CD4-positive, CD25-positive, alpha-beta regulatory T cell (primary cell): ENCODE measurements around the gene ITSN1. TPM values are rescaled to one million over a fixed set of nuclear protein-coding genes. Genes with fewer than 3 reads are reported as not detected.

Experiments
- ATAC-seq, 2 donors: fragments of 150-1000 bp; cut with Tn5 transposase; one replicate each; pipeline ENCODE4 v1.10.0; 2021; ENCODE audit warnings: low read depth in 2 of 2, moderate number of reproducible peaks in 2 of 2, moderate library complexity in 1 of 2
- DNase-seq, 3 donors: peaks; one replicate each; pipeline versions ENCODE4 v3.0.0 to v3.0.0-alpha.2; 2012 to 2022; ENCODE audit warnings: mixed read lengths in 1 of 3
- H3K27ac ChIP-seq: one replicate; pipeline ENCODE4 v1.7.0; 2013; ENCODE audit warnings: mild to moderate bottlenecking, low read length; ENCODE audit not compliant: insufficient read depth, poor library complexity, severe bottlenecking
- H3K27me3 ChIP-seq: one replicate; pipeline ENCODE4 v1.7.0; 2013; ENCODE audit warnings: low read length; ENCODE audit not compliant: control insufficient read depth, insufficient read depth
- H3K36me3 ChIP-seq: one replicate; pipeline ENCODE4 v1.7.0; 2013; ENCODE audit warnings: mild to moderate bottlenecking, low read length, moderate library complexity; ENCODE audit not compliant: control insufficient read depth, insufficient read depth
- H3K4me1 ChIP-seq: 2 replicates; pipeline ENCODE4 v1.7.0; 2013; ENCODE audit warnings: mild to moderate bottlenecking, low read length; ENCODE audit not compliant: insufficient read depth, control insufficient read depth, poor library complexity, severe bottlenecking
- H3K4me3 ChIP-seq: one replicate; pipeline ENCODE4 v1.7.0; 2013; ENCODE audit warnings: low read depth, mild to moderate bottlenecking, low read length, moderate library complexity
- H3K9me3 ChIP-seq, 2 experiments: 1 replicate in 1 of 2; 2 replicates in 1 of 2; pipeline ENCODE4 v1.7.0; 2013; ENCODE audit warnings: low read length in 2 of 2, mild to moderate bottlenecking in 1 of 2, moderate library complexity in 1 of 2; ENCODE audit not compliant: control insufficient read depth in 2 of 2
- H3K27ac Mint-ChIP-seq, 3 donors: one replicate each; pipeline ENCODE4 v1.8.0; 2020 to 2022; ENCODE audit warnings: mild to moderate bottlenecking in 3 of 3, mixed read lengths in 3 of 3, moderate library complexity in 2 of 3
- H3K27me3 Mint-ChIP-seq: one replicate; pipeline ENCODE4 v1.8.0; 2022; ENCODE audit warnings: mild to moderate bottlenecking, mixed read lengths
- H3K36me3 Mint-ChIP-seq: one replicate; pipeline ENCODE4 v1.8.0; 2020; ENCODE audit warnings: mixed read lengths
- H3K4me1 Mint-ChIP-seq, 4 donors: one replicate each; pipeline ENCODE4 v1.8.0; 2020 to 2022; ENCODE audit warnings: mixed read lengths in 4 of 4, mild to moderate bottlenecking in 1 of 4
- H3K4me3 Mint-ChIP-seq, 4 donors: one replicate each; pipeline ENCODE4 v1.8.0; 2020 to 2022; ENCODE audit warnings: mild to moderate bottlenecking in 4 of 4, mixed read lengths in 4 of 4, moderate library complexity in 3 of 4
- H3K9me3 Mint-ChIP-seq, 7 donors: one replicate each; pipeline ENCODE4 v1.8.0; 2020 to 2022; ENCODE audit warnings: mixed read lengths in 7 of 7, mild to moderate bottlenecking in 3 of 7, moderate library complexity in 2 of 7
- polyA plus RNA-seq, 4 donors: library from polyadenylated mRNA; unstranded; fragments of 300-500 nt; fragmentation: Illumina TruSeq; gene quantifications; one replicate each; pipeline ENCODE4 v1.2.3, GENCODE V29; 2021
- total RNA-seq: library from RNA; stranded (reverse); gene quantifications from one replicate; pipeline ENCODE4 v1.2.3, GENCODE V29; 2022

ITSN1 gene
- total and polyA plus RNA-seq, 5 donors from 2014 or later, result 0.17 to 1.1 (median 0.44) TPM

- ATAC-seq (no peak), DNase-seq (no peak)
- no peak overlapping the region for H3K27ac ChIP-seq
- no peak overlapping the region for H3K27ac Mint-ChIP-seq
- H3K27me3 Mint-ChIP-seq, result peaks cover 4% of the 10 kb centered on the region
- H3K9me3 ChIP-seq, result no peaks in the 10 kb centered on the region
- no peaks in the 10 kb centered on the region for H3K4me1 ChIP-seq
- no peak overlapping the region for H3K4me3 ChIP-seq
- H3K9me3 Mint-ChIP-seq, result peaks cover 0 to 2% (median 0%) of the 10 kb centered on the region in 7 donors
- no peaks in the 10 kb centered on the region for H3K36me3 ChIP-seq
- H3K27me3 ChIP-seq, result no peaks in the 10 kb centered on the region
- peaks cover 4% of the 10 kb centered on the region for H3K36me3 Mint-ChIP-seq
- H3K4me1 Mint-ChIP-seq, result no peaks in the 10 kb centered on the region
- no peak overlapping the region for H3K4me3 Mint-ChIP-seq
Measured at GRCh38 chr21:33767236-33767635, 124.9 kb downstream of the ITSN1 start.

GRCh38 chr21:33767960-33768359 lies 125.7 kb downstream of the ITSN1 start:
- no peak overlapping the region for H3K27ac ChIP-seq

GRCh38 chr21:33769057-33769456 lies 126.8 kb downstream of the ITSN1 start:
- no peak overlapping the region for H3K27ac ChIP-seq
- no peak for DNase-seq
- Mint-ChIP-seq H3K9me3 (peaks cover 0 to 2% (median 0%) of the 10 kb centered on the region in 7 donors), H3K27ac (no peak overlapping the region), H3K4me3 (no peak overlapping the region), H3K27me3 (peaks cover 4% of the 10 kb centered on the region), H3K4me1 (no peaks in the 10 kb centered on the region), H3K36me3 (peaks cover 4% of the 10 kb centered on the region)
- no peaks in the 10 kb centered on the region for H3K4me1 ChIP-seq
- no peaks in the 10 kb centered on the region for H3K36me3 ChIP-seq
- no peak for ATAC-seq
- no peaks in the 10 kb centered on the region for H3K27me3 ChIP-seq
- H3K9me3 ChIP-seq, result no peaks in the 10 kb centered on the region
- H3K4me3 ChIP-seq, result no peak overlapping the region

More at GRCh38 chr21:33767960-33768359, 125.7 kb downstream of the ITSN1 start:
- Histone ChIP-seq H3K36me3 (no peaks in the 10 kb centered on the region), H3K9me3 (no peaks in the 10 kb centered on the region), H3K4me3 (no peak overlapping the region), H3K4me1 (no peaks in the 10 kb centered on the region), H3K27me3 (no peaks in the 10 kb centered on the region)
- H3K27ac Mint-ChIP-seq, result no peak overlapping the region
- H3K36me3 Mint-ChIP-seq, result peaks cover 4% of the 10 kb centered on the region
- H3K4me1 Mint-ChIP-seq, result no peaks in the 10 kb centered on the region
- peaks cover 4% of the 10 kb centered on the region for H3K27me3 Mint-ChIP-seq
- H3K4me3 Mint-ChIP-seq, result no peak overlapping the region
- ATAC-seq, result no peak
- peaks cover 0 to 2% (median 0%) of the 10 kb centered on the region in 7 donors for H3K9me3 Mint-ChIP-seq
- DNase-seq, result no peak

GRCh38 chr21:33770542-33770941 lies 128.2 kb downstream of the ITSN1 start:
- H3K9me3 ChIP-seq, result no peaks in the 10 kb centered on the region
- H3K4me3 Mint-ChIP-seq, result no peak overlapping the region
- ATAC-seq (no peak), DNase-seq (no peak)
- H3K4me1 ChIP-seq, result no peaks in the 10 kb centered on the region
- peaks cover 4% of the 10 kb centered on the region for H3K27me3 Mint-ChIP-seq
- H3K9me3 Mint-ChIP-seq, result peaks cover 0 to 4% (median 0%) of the 10 kb centered on the region in 7 donors
- H3K27me3 ChIP-seq, result no peaks in the 10 kb centered on the region
- H3K36me3 Mint-ChIP-seq, result peaks cover 4% of the 10 kb centered on the region
- H3K36me3 ChIP-seq, result no peaks in the 10 kb centered on the region
- H3K27ac ChIP-seq, result no peak overlapping the region
- no peak overlapping the region for H3K27ac Mint-ChIP-seq
- no peaks in the 10 kb centered on the region for H3K4me1 Mint-ChIP-seq
- H3K4me3 ChIP-seq, result no peak overlapping the region

- Histone ChIP-seq H3K27ac (no peak overlapping the region), H3K4me1 (no peaks in the 10 kb centered on the region), H3K27me3 (no peaks in the 10 kb centered on the region), H3K4me3 (no peak overlapping the region), H3K9me3 (no peaks in the 10 kb centered on the region), H3K36me3 (no peaks in the 10 kb centered on the region)
- Mint-ChIP-seq H3K27ac (no peak overlapping the region), H3K9me3 (peaks cover 0 to 4% (median 0%) of the 10 kb centered on the region in 7 donors), H3K4me1 (no peaks in the 10 kb centered on the region), H3K36me3 (peaks cover 4% of the 10 kb centered on the region), H3K27me3 (no peaks in the 10 kb centered on the region), H3K4me3 (no peak overlapping the region)
- no peak for DNase-seq
- ATAC-seq, result no peak
Measured at GRCh38 chr21:33771976-33772375, 129.7 kb downstream of the ITSN1 start.

- Histone ChIP-seq H3K27me3 (no peaks in the 10 kb centered on the region), H3K4me1 (no peaks in the 10 kb centered on the region), H3K36me3 (no peaks in the 10 kb centered on the region), H3K9me3 (peaks cover 0 to 7% of the 10 kb centered on the region in 2 experiments), H3K4me3 (no peak overlapping the region), H3K27ac (no peak overlapping the region)
- Mint-ChIP-seq H3K4me3 (no peak overlapping the region), H3K36me3 (peaks cover 4% of the 10 kb centered on the region), H3K27me3 (no peaks in the 10 kb centered on the region), H3K27ac (no peak overlapping the region), H3K4me1 (no peaks in the 10 kb centered on the region), H3K9me3 (peaks cover 0 to 8% (median 4%) of the 10 kb centered on the region in 7 donors)
- DNase-seq (no peak), ATAC-seq (no peak)
Measured at GRCh38 chr21:33774551-33774950, 132.2 kb downstream of the ITSN1 start.

- Mint-ChIP-seq H3K27ac (no peak overlapping the region), H3K9me3 (peaks cover 0 to 11% (median 4%) of the 10 kb centered on the region in 7 donors), H3K4me1 (no peaks in the 10 kb centered on the region), H3K4me3 (no peak overlapping the region), H3K36me3 (peaks cover 4% of the 10 kb centered on the region), H3K27me3 (no peaks in the 10 kb centered on the region)
- ATAC-seq (no peak), DNase-seq (no peak)
- Histone ChIP-seq H3K36me3 (no peaks in the 10 kb centered on the region), H3K9me3 (peaks cover 0 to 7% of the 10 kb centered on the region in 2 experiments), H3K27me3 (no peaks in the 10 kb centered on the region), H3K27ac (no peak overlapping the region), H3K4me3 (no peak overlapping the region), H3K4me1 (no peaks in the 10 kb centered on the region)
Measured at GRCh38 chr21:33775100-33775828, 133.0 kb downstream of the ITSN1 start.

- Mint-ChIP-seq H3K27me3 (peaks cover 4% of the 10 kb centered on the region), H3K36me3 (no peaks in the 10 kb centered on the region), H3K4me3 (no peak overlapping the region), H3K9me3 (peaks cover 0 to 12% (median 2%) of the 10 kb centered on the region in 7 donors), H3K4me1 (no peaks in the 10 kb centered on the region), H3K27ac (no peak overlapping the region)
- no peak for DNase-seq
- H3K4me3 ChIP-seq, result no peak overlapping the region
- ATAC-seq, result no peak
- no peak overlapping the region for H3K27ac ChIP-seq
- H3K27me3 ChIP-seq, result no peaks in the 10 kb centered on the region
- peaks cover 0 to 7% of the 10 kb centered on the region in 2 experiments for H3K9me3 ChIP-seq
- no peaks in the 10 kb centered on the region for H3K36me3 ChIP-seq
- no peaks in the 10 kb centered on the region for H3K4me1 ChIP-seq
Measured at GRCh38 chr21:33780631-33781030, 138.3 kb downstream of the ITSN1 start.
